Measurements from ENCODE around the gene EXOC6B. TPM values are rescaled to one million over a fixed set of nuclear protein-coding genes. Genes with fewer than 3 reads are reported as not detected.

EXOC6B gene
- total RNA-seq, 4 donors from 2014 or later: 54.9 to 93.7 (median 64.6) TPM

DNA sequence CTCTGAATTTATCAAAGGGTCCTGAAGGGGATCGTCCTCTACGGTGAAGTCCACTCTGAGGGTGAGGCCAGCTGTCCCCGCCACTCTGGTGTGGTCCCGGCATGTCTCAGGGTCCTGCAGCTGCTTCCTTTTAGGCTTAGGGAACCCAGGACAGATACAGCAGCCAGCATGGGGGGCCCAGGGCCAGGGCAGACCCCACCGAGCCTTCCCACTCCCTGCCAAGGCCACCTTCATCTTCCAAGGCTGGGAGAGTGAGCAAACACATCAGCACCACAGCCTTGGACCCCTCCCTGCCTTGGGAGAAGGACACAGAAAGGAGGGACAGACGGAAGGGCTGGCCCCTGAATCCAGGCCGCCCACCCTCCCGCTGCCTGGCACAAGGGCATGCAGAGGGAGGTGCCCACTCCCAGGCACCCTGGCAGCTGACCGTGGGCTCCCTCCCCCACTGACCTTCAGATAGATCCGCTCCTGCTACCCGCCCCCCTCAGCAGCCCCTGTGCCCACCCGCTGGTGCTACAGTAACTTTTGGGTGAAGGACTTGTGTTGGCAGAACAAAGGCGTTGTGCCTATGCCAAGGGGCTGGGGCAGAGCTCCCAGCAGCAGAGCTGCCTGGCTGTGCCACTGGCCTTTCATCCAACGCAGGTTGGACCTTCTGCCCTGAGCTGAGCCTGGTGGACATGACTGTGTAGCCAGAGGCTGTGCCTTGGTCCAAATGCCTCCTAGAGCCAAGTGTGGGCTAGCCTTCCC is 685.8 kb downstream of the EXOC6B start:
- Histone ChIP-seq H3K27me3 (peaks cover 0 to 10% of the 10 kb centered on the region in 2 donors), H3K9me3 (no peaks in the 10 kb centered on the region), H3K4me1 (peaks cover 4 to 54% (median 7%) of the 10 kb centered on the region in 4 donors), H3K36me3 (no peaks in the 10 kb centered on the region), H3K27ac (no peak overlapping the region), H3K4me3 (no peak overlapping the region)
- DNase-seq: peak in 2 of 3 donors; percentile 33 to 46
- TF ChIP-seq POLR2A (IDR thresholded peaks at IDR 0.05) (no peak), CTCF (IDR thresholded peaks at IDR 0.05) (no peak)

DNA sequence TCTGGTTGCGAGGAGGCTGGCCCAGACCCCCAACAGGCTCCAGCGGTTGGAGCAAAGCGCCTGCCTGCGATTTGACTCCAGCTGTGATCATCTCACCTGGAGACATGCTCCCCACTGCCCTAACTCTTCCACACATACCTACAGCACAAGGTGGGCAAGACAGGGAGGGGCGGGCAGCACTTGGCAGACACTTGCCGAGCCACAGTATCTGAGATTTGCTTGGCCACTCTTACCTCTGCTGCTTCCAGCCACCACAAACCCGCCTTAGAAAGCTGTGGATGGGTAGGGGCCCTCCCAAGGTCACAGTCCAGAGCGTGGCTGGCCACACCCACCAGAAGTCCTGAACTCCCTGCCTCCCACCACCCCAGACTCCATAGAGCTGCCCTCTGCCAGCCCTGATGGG is 686.4 kb downstream of the EXOC6B start:
- no peaks in the 10 kb centered on the region for H3K9me3 ChIP-seq
- DNase-seq: peak in 2 of 3 donors; percentile 32 to 46
- peaks cover under 1 to 48% (median 4%) of the 10 kb centered on the region in 4 donors for H3K4me1 ChIP-seq
- no peak overlapping the region for H3K27ac ChIP-seq
- H3K4me3 ChIP-seq: no peak overlapping the region
- H3K36me3 ChIP-seq: no peaks in the 10 kb centered on the region
- TF ChIP-seq POLR2A (IDR thresholded peaks at IDR 0.05): no peak
- H3K27me3 ChIP-seq: peaks cover 0 to 5% of the 10 kb centered on the region in 2 donors

DNA sequence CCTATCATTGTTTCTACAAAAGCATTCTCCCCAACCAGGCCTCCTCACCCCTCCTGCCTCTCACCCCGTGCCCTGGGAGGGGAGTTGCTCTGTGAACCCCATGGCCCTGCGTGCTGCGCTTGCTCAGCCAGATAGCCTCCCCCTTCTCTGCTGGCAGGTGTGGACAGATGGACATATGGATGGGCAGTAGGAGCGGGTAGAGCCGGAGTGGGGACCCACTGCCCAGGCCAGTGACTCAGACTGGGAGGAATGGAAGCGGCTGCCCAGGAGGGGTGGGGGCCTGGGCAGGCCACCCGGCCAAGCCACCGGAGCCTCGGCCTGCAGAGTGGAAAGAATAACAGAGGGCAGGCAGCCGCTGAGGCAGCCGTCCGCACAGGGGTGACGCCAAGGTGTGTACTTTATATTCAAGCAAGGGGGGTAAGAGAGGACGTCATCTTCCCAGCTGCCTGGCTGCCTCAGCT is 686.9 kb downstream of the EXOC6B start:
- H3K4me1 ChIP-seq: peaks cover 0 to 43% (median under 1%) of the 10 kb centered on the region in 4 donors
- H3K36me3 ChIP-seq: no peaks in the 10 kb centered on the region
- no peak overlapping the region for H3K27ac ChIP-seq
- peak in 2 of 3 donors; percentile 30 to 48 for DNase-seq
- peaks cover 0 to under 1% of the 10 kb centered on the region in 2 donors for H3K27me3 ChIP-seq
- no peaks in the 10 kb centered on the region for H3K9me3 ChIP-seq
- H3K4me3 ChIP-seq: no peak overlapping the region
- TF ChIP-seq POLR2A (IDR thresholded peaks at IDR 0.05) (no peak), CTCF (IDR thresholded peaks at IDR 0.05) (no peak)

DNA sequence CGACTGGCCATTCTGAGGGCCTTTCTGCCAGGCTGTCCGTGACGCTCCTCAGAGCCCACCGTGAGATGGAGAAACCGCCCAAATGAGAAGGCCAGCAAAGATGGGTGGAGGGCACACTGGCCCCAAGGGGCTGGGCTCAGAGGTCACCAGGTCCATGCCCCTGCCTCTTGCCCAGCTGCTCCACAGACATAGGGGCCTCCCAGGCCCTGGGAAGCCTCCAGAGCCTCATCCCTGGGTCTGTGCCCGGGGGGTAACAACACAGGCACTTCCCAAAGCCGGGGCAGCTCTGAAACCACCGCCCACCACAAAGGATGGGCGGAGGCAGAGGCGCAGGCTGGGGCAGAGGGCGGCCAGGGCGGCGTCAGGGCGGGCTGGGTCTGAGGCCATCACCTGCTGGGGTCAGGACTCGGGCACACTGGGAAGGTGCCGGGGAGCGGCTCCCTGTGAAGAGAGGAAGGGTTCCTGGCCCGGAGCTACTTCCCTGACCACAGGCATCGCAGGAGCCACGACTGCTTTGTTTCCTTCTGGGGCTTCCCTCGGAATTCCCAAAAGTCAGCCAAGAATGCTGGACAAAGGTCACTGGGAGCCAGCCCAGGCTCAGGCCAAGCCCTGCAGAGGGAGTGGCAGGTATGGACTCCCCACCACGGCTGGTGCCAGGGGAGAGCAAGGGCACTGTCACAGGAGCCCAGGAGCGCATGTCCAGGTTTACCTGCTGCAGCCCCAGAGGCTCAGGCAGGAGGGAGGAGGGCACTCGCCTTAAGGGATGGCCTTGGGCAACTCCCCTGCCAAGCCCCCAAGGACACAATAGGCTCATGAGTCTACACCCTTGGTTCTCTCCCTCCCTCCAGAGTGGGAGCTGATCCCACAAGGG is 687.6 kb downstream of the EXOC6B start:
- H3K4me3 ChIP-seq: no peak overlapping the region
- peaks cover 0 to 36% (median 0%) of the 10 kb centered on the region in 4 donors for H3K4me1 ChIP-seq
- no peaks in the 10 kb centered on the region for H3K36me3 ChIP-seq
- H3K27me3 ChIP-seq: no peaks in the 10 kb centered on the region
- DNase-seq: peak in 2 of 3 donors; percentile 48 to 63
- no peak overlapping the region for H3K27ac ChIP-seq
- TF ChIP-seq POLR2A (IDR thresholded peaks at IDR 0.05) (no peak), CTCF (IDR thresholded peaks at IDR 0.05) (no peak)
- H3K9me3 ChIP-seq: no peaks in the 10 kb centered on the region

GRCh38 chr2:72137498-72138010 is 688.3 kb downstream of the EXOC6B start:
- Histone ChIP-seq H3K9me3 (no peaks in the 10 kb centered on the region), H3K27me3 (no peaks in the 10 kb centered on the region), H3K4me3 (no peak overlapping the region), H3K27ac (no peak overlapping the region), H3K4me1 (peaks cover 0 to 29% (median 0%) of the 10 kb centered on the region in 4 donors), H3K36me3 (no peaks in the 10 kb centered on the region)
- TF ChIP-seq CTCF (IDR thresholded peaks at IDR 0.05) (peak; percentile 30 to 83 (median 78)), POLR2A (IDR thresholded peaks at IDR 0.05) (no peak)
- peak; percentile 20 to 80 (median 78) for DNase-seq
